ENCODE measurements around the gene TMEM176B.

The TMEM176B gene

GRCh38 chr7:150793569-150794238 lies 6.5 kb downstream of the TMEM176B start:
- no peak for TF ChIP-seq CTCF (IDR thresholded peaks at IDR 0.05; ENCODE audit: low read depth, low read length)
- no peak for TF ChIP-seq EZH2phosphoT487 (IDR thresholded peaks at IDR 0.05; ENCODE audit: low read depth)
- H2AFZ ChIP-seq (ENCODE audit: low read depth, low read length) = no peak overlapping the region

GRCh38 chr7:150791746-150792452 lies 8.3 kb downstream of the TMEM176B start:
- Histone ChIP-seq H3K79me2 (ENCODE audit: low read length) (no peaks in the 10 kb centered on the region), H3K27me3 (ENCODE audit: low read depth, low read length) (no peaks in the 10 kb centered on the region; the same call in 1 of the 2 replicates), H3K4me3 (ENCODE audit: low read length) (no peak overlapping the region), H2AFZ (ENCODE audit: low read depth, low read length) (no peak overlapping the region), H3K9me3 (ENCODE audit: insufficient read depth, low read length) (no peaks in the 10 kb centered on the region), H3K36me3 (replicated peaks; ENCODE audit: low read depth, low read length) (no peaks in the 10 kb centered on the region), H3K27ac (ENCODE audit: low read length) (no peak overlapping the region), H3K4me1 (ENCODE audit: low read length) (peaks cover 19% of the 10 kb centered on the region), H3K4me2 (ENCODE audit: low read length) (no peak overlapping the region), H4K20me1 (ENCODE audit: insufficient read depth, low read length) (no peaks in the 10 kb centered on the region), H3K9ac (ENCODE audit: low read length) (no peak overlapping the region)
- TF ChIP-seq CTCF (IDR thresholded peaks at IDR 0.05; ENCODE audit: low read depth, low read length) (no peak), EZH2phosphoT487 (IDR thresholded peaks at IDR 0.05; ENCODE audit: low read depth) (no peak)

More at GRCh38 chr7:150793569-150794238, 6.5 kb downstream of the TMEM176B start:
- Histone ChIP-seq H3K4me3 (ENCODE audit: low read length) (no peak overlapping the region), H3K36me3 (replicated peaks; ENCODE audit: low read depth, low read length) (no peaks in the 10 kb centered on the region), H3K27ac (ENCODE audit: low read length) (no peak overlapping the region), H3K4me1 (ENCODE audit: low read length) (peaks cover under 1% of the 10 kb centered on the region), H3K9me3 (ENCODE audit: insufficient read depth, low read length) (no peaks in the 10 kb centered on the region), H3K9ac (ENCODE audit: low read length) (no peak overlapping the region), H3K4me2 (ENCODE audit: low read length) (no peak overlapping the region), H4K20me1 (ENCODE audit: insufficient read depth, low read length) (no peaks in the 10 kb centered on the region), H3K27me3 (ENCODE audit: low read depth, low read length) (no peaks in the 10 kb centered on the region; the same call in 1 of the 2 replicates), H3K79me2 (ENCODE audit: low read length) (no peaks in the 10 kb centered on the region)

- H3K4me1 ChIP-seq (ENCODE audit: low read length) = peaks cover 24% of the 10 kb centered on the region
- H3K27me3 ChIP-seq (ENCODE audit: low read depth, low read length) = no peaks in the 10 kb centered on the region; the same call in 1 of the 2 replicates
- no peak overlapping the region for H3K4me2 ChIP-seq (ENCODE audit: low read length)
Observed at GRCh38 chr7:150791304-150791703, 8.9 kb downstream of the TMEM176B start.

More at GRCh38 chr7:150791304-150791703, 8.9 kb downstream of the TMEM176B start:
- H3K9me3 ChIP-seq (ENCODE audit: insufficient read depth, low read length) = no peaks in the 10 kb centered on the region
- H3K79me2 ChIP-seq (ENCODE audit: low read length) = no peaks in the 10 kb centered on the region
- H3K4me3 ChIP-seq (ENCODE audit: low read length) = no peak overlapping the region
- H2AFZ ChIP-seq (ENCODE audit: low read depth, low read length) = no peak overlapping the region
- no peaks in the 10 kb centered on the region for H4K20me1 ChIP-seq (ENCODE audit: insufficient read depth, low read length)
- TF ChIP-seq EZH2phosphoT487 (IDR thresholded peaks at IDR 0.05; ENCODE audit: low read depth) (no peak), CTCF (IDR thresholded peaks at IDR 0.05; ENCODE audit: low read depth, low read length) (no peak)
- H3K9ac ChIP-seq (ENCODE audit: low read length) = no peak overlapping the region
- H3K27ac ChIP-seq (ENCODE audit: low read length) = no peak overlapping the region
- no peaks in the 10 kb centered on the region for H3K36me3 ChIP-seq (replicated peaks; ENCODE audit: low read depth, low read length)
